Naive thymus-derived CD8-positive, alpha-beta T cell (primary cell): ENCODE results near the gene BFSP1. TPM values are rescaled to one million over a fixed set of nuclear protein-coding genes. Genes with fewer than 3 reads are reported as not detected.
A peak's percentile ranks its signal among the peaks of the same experiment; 100 is the strongest.

ENCODE experiments used
- ATAC-seq, 2 donors: fragments of 150-1000 bp; cut with Tn5 transposase in 1 of 2; sonication (Bioruptor Pico), chemical (Tn5 transposase) in 1 of 2; 1 replicate in 1 of 2; 2 replicates in 1 of 2; pipeline ENCODE4 v1.10.0; 2021; ENCODE audit warnings: mild to moderate bottlenecking in 2 of 2, moderate library complexity in 2 of 2
- POLR2A ChIA-PET: fragments of 350-600 bp; sonication (Branson Sonifier 250); formaldehyde crosslinking; loops from one replicate; lab custom pipeline; 2021; ENCODE audit warnings: antibody characterized with exemption; lab: Charles Lee
- DNase-seq, 10 donors: peaks; one replicate each; pipeline versions ENCODE4 v3.0.0 to v3.0.0-alpha.2; 2020 to 2022
- H3K27ac Mint-ChIP-seq, 10 donors: one replicate each; pipeline ENCODE4 v1.8.0; 2020 to 2022; ENCODE audit warnings: mild to moderate bottlenecking in 10 of 10, mixed read lengths in 10 of 10, moderate library complexity in 4 of 10, inconsistent platforms in 1 of 10
- H3K27me3 Mint-ChIP-seq, 5 donors: one replicate each; pipeline ENCODE4 v1.8.0; 2021 to 2022; ENCODE audit warnings: mixed read lengths in 5 of 5
- H3K36me3 Mint-ChIP-seq, 3 donors: one replicate each; pipeline ENCODE4 v1.8.0; 2020 to 2022; ENCODE audit warnings: mixed read lengths in 3 of 3, mild to moderate bottlenecking in 2 of 3, inconsistent platforms in 1 of 3
- H3K4me1 Mint-ChIP-seq, 4 donors: one replicate each; pipeline ENCODE4 v1.8.0; 2021 to 2022; ENCODE audit warnings: mixed read lengths in 4 of 4
- H3K4me3 Mint-ChIP-seq, 10 donors: one replicate each; pipeline ENCODE4 v1.8.0; 2020 to 2022; ENCODE audit warnings: mild to moderate bottlenecking in 10 of 10, mixed read lengths in 10 of 10, moderate library complexity in 6 of 10, inconsistent platforms in 1 of 10
- H3K9me3 Mint-ChIP-seq, 9 donors: one replicate each; pipeline ENCODE4 v1.8.0; 2020 to 2022; ENCODE audit warnings: mixed read lengths in 9 of 9, mild to moderate bottlenecking in 3 of 9, inconsistent platforms in 1 of 9, moderate library complexity in 1 of 9
- polyA plus RNA-seq, 3 donors: library from polyadenylated mRNA; unstranded; fragments of 300-500 nt; fragmentation: Illumina TruSeq; gene quantifications; one replicate each; pipeline ENCODE4 v1.2.3, GENCODE V29; 2021
- total RNA-seq, 8 experiments: library from RNA in 2 of 8; stranded (reverse) in 2 of 8; gene quantifications; one replicate each; pipeline ENCODE4 v1.2.3 and lab custom pipeline; 2021 to 2026

BFSP1 gene
- total and polyA plus RNA-seq, 5 experiments from 2014 or later = 1.8 TPM; not detected in 4

DNA sequence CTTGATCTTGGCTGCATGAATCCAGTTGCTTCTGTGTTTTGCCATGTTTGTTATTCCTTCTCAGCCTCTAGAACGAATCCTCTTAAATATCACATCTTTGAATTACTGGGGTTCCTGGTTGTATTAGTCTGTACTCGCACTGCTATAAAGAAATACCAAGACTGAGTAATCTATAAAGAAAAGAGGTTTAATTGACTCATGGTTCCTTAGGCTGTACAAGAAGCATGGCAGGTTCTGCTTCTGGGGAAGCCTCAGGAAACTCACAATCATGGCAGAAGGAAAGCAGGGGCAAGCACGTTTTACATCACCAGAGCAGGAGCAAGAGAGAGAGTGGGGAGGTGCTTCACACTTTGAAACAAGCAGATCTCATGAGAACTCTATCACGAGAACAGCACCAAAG lies 18.0 kb upstream of the BFSP1 start:
- peaks cover 0 to 2% (median 0%) of the 10 kb centered on the region in 9 donors for H3K9me3 Mint-ChIP-seq
- peaks cover 0 to 5% (median 3%) of the 10 kb centered on the region in 5 donors for H3K27me3 Mint-ChIP-seq
- ATAC-seq = no peak
- H3K4me1 Mint-ChIP-seq = no peaks in the 10 kb centered on the region
- H3K27ac Mint-ChIP-seq = peak overlapping the region in 1 of 10 donors; percentile 2
- no peaks in the 10 kb centered on the region for H3K36me3 Mint-ChIP-seq
- no peak overlapping the region for H3K4me3 Mint-ChIP-seq
- DNase-seq = no peak
- POLR2A ChIA-PET = no interaction called here

- POLR2A ChIA-PET = interaction anchor here (1.8 kb wide), 1 partner anchor 65 kb away, joined by 4 read pairs; no protein-coding TSS in a partner anchor
- Mint-ChIP-seq H3K27me3 (peaks cover 9 to 17% (median 12%) of the 10 kb centered on the region in 5 donors), H3K27ac (no peak overlapping the region), H3K4me1 (no peaks in the 10 kb centered on the region), H3K4me3 (no peak overlapping the region), H3K36me3 (no peaks in the 10 kb centered on the region), H3K9me3 (peaks cover 0 to 2% (median 0%) of the 10 kb centered on the region in 9 donors)
- no peak for DNase-seq
- ATAC-seq = no peak
Measured at GRCh38 chr20:17545127-17545526, 13.9 kb upstream of the BFSP1 start.

GRCh38 chr20:17543531-17544131 lies 12.5 kb upstream of the BFSP1 start:
- peaks cover 0 to 2% (median 0%) of the 10 kb centered on the region in 9 donors for H3K9me3 Mint-ChIP-seq
- DNase-seq = no peak
- POLR2A ChIA-PET = no interaction called here

DNA sequence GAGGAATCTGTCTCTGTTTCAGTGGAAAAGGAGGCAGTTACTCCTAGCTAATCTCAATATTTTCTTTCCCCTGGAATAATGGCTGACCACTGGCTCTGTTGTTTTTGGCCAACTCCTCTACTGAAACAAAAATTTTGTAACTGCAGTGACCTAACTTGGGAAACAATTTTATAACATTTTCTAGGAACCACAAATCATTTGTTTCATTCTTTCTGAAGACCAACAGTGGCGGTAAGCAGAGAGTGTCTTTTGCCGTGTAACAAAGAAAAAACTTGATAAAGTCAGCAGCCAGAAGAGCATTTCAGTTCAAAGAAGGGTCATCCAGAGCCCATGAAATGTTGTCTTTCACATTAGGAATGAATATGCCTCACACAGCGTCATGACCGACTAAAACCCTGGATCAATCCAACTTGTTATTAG lies 11.8 kb upstream of the BFSP1 start:
- POLR2A ChIA-PET = no interaction called here
- H3K9me3 Mint-ChIP-seq = peaks cover 0 to 2% (median 0%) of the 10 kb centered on the region in 9 donors
- H3K4me1 Mint-ChIP-seq = no peaks in the 10 kb centered on the region
- H3K36me3 Mint-ChIP-seq = no peaks in the 10 kb centered on the region
- H3K4me3 Mint-ChIP-seq = no peak overlapping the region
- peak overlapping the region in 1 of 10 donors; percentile 5 for H3K27ac Mint-ChIP-seq
- DNase-seq (no peak), ATAC-seq (no peak)
- peaks cover 7 to 24% (median 14%) of the 10 kb centered on the region in 5 donors for H3K27me3 Mint-ChIP-seq

More at GRCh38 chr20:17543531-17544131, 12.5 kb upstream of the BFSP1 start:
- Mint-ChIP-seq H3K36me3 (no peaks in the 10 kb centered on the region), H3K27me3 (peaks cover 7 to 20% (median 14%) of the 10 kb centered on the region in 5 donors), H3K4me3 (no peak overlapping the region), H3K4me1 (no peaks in the 10 kb centered on the region), H3K27ac (no peak overlapping the region)
- ATAC-seq = no peak

DNA sequence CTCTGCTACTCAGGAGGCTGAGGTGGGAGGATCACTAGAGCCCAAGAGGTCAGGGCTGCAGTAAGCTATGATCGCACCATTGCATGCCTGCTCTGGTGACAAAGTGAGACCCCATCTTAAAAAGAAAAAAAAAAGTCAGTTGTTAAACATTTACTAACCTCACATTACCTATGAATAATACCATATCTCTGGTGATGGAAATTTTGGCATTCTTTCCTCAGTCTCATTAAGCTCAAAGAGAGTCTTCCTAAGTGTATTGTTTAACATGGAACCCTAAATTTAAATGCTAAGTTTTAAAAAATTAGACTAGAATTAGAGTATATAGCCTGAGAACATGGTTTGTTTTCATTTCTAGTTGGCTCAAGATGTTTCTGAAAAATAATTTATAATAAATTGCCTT lies 11.3 kb upstream of the BFSP1 start:
- Mint-ChIP-seq H3K27ac (no peak overlapping the region), H3K4me3 (no peak overlapping the region)

DNA sequence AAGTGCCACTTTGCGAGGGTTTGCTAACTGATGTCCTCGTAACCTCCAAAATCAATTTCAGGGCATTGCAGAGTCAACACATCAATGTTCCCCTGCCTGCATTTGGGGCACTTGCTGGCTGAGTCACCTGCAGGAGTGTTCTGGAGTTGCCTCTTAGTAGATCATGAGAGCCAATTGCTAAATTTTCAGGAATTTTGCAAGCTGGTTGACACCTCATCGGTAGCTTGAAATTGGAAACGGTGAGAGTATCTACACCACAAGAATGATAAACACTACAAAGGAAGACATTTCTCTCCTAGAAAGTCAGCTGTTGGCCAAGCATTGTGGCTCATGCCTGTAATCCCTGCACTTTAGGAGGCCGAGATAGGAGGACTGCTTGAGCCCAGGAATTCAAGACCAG lies 10.8 kb upstream of the BFSP1 start:
- H3K9me3 Mint-ChIP-seq = peaks cover 0 to 2% (median 0%) of the 10 kb centered on the region in 9 donors
- ATAC-seq = no peak
- H3K4me3 Mint-ChIP-seq = no peak overlapping the region
- H3K27me3 Mint-ChIP-seq = peaks cover 7 to 34% (median 17%) of the 10 kb centered on the region in 5 donors
- peaks cover 0 to 2% (median 0%) of the 10 kb centered on the region in 4 donors for H3K4me1 Mint-ChIP-seq
- DNase-seq = no peak
- H3K36me3 Mint-ChIP-seq = no peaks in the 10 kb centered on the region
- POLR2A ChIA-PET = no interaction called here
- no peak overlapping the region for H3K27ac Mint-ChIP-seq

More for the DNA sequence above, 11.3 kb upstream of the BFSP1 start:
- Mint-ChIP-seq H3K4me1 (no peaks in the 10 kb centered on the region), H3K27me3 (peaks cover 7 to 29% (median 17%) of the 10 kb centered on the region in 5 donors), H3K9me3 (peaks cover 0 to 2% (median 0%) of the 10 kb centered on the region in 9 donors), H3K36me3 (no peaks in the 10 kb centered on the region)
- POLR2A ChIA-PET = no interaction called here
- no peak for DNase-seq
- ATAC-seq = no peak

DNA sequence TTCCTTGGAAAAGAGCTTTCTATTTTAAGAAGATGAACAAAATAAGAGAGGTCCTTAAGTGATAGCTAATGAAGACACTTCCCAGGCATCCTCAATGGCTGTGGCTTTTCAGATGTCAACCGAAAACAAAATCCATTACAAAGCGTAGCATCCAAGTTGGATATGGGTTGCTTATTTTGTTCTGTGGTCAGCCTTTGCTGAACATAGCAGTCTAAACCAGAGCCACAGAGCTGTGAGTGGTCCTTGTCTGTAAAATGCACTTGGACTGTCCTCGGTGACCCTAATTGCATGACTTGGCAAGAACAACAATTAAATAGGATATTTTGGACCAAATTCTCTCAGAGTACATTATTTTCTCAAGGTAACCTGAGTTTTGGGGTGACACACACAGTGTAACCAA lies 10.4 kb upstream of the BFSP1 start:
- POLR2A ChIA-PET = no interaction called here
- DNase-seq = no peak

GRCh38 chr20:17538517-17539170 lies 7.5 kb upstream of the BFSP1 start:
- Mint-ChIP-seq H3K9me3 (no peaks in the 10 kb centered on the region), H3K27ac (no peak overlapping the region), H3K4me3 (no peak overlapping the region), H3K4me1 (peaks cover 0 to 8% (median 0%) of the 10 kb centered on the region in 4 donors), H3K36me3 (no peaks in the 10 kb centered on the region), H3K27me3 (peaks cover 8 to 34% (median 16%) of the 10 kb centered on the region in 5 donors)
- POLR2A ChIA-PET = no interaction called here
- DNase-seq (no peak), ATAC-seq (no peak)

More for the DNA sequence above, 10.4 kb upstream of the BFSP1 start:
- peaks cover 0 to 2% (median 0%) of the 10 kb centered on the region in 9 donors for H3K9me3 Mint-ChIP-seq
- peaks cover 7 to 34% (median 17%) of the 10 kb centered on the region in 5 donors for H3K27me3 Mint-ChIP-seq
- H3K36me3 Mint-ChIP-seq = no peaks in the 10 kb centered on the region
- no peak for ATAC-seq
- no peak overlapping the region for H3K27ac Mint-ChIP-seq
- no peak overlapping the region for H3K4me3 Mint-ChIP-seq
- peaks cover 0 to 6% (median 0%) of the 10 kb centered on the region in 4 donors for H3K4me1 Mint-ChIP-seq

DNA sequence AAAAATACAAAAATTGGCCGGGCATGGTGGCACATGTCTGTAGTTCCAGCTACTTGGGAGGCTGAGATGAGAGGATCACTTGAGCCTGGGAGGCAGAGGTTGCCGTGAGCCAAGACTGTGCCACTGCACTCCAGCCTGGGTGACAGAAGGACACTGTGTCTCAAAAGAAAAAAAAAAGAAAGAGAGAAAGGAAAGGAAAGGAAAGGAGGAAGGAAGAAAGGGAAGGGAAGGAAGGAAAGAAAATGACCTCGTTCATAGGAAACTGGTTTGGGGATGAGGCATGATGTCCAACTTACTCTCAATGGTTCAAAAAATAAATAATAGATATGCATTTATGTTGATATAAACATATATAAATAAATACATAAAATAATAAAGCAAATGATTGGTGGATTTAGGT lies 6.8 kb upstream of the BFSP1 start:
- H3K27ac Mint-ChIP-seq = peak overlapping the region in 1 of 10 donors; percentile 20
- no peak for ATAC-seq
- no peak for DNase-seq
- H3K4me3 Mint-ChIP-seq = no peak overlapping the region
- no peaks in the 10 kb centered on the region for H3K36me3 Mint-ChIP-seq
- peaks cover 0 to 13% (median 0%) of the 10 kb centered on the region in 4 donors for H3K4me1 Mint-ChIP-seq
- POLR2A ChIA-PET = no interaction called here
- H3K27me3 Mint-ChIP-seq = peaks cover 8 to 34% (median 16%) of the 10 kb centered on the region in 5 donors
- H3K9me3 Mint-ChIP-seq = no peaks in the 10 kb centered on the region

GRCh38 chr20:17536944-17537444 lies 5.8 kb upstream of the BFSP1 start:
- POLR2A ChIA-PET = no interaction called here
- H3K4me1 Mint-ChIP-seq = peaks cover 0 to 13% (median 0%) of the 10 kb centered on the region in 4 donors
- H3K27ac Mint-ChIP-seq = no peak overlapping the region
- ATAC-seq (peak; percentile 99 to 100), DNase-seq (peak; percentile 25 to 80 (median 62))
- H3K9me3 Mint-ChIP-seq = no peaks in the 10 kb centered on the region
- no peaks in the 10 kb centered on the region for H3K36me3 Mint-ChIP-seq
- no peak overlapping the region for H3K4me3 Mint-ChIP-seq
- H3K27me3 Mint-ChIP-seq = peaks cover 8 to 34% (median 16%) of the 10 kb centered on the region in 5 donors

DNA sequence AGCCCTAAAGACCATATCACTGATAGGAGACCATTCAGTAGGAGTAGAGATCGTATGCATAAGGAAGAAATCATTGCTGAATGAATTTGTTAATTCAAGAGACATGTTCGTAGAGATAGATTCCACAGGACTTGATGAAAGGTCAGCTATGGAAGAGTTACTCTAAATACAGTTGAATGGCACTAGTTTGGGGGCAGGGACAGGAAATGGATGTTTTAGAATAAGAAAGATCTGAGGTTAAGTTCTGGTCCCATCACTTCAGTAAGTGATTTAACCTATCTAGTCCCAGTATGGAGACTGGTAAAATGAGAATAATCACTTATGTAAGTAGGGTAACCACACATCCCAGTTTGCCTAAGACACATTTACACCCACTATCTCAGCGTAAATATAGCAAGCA lies 2.9 kb upstream of the BFSP1 start:
- Mint-ChIP-seq H3K27ac (no peak overlapping the region), H3K36me3 (no peaks in the 10 kb centered on the region)

GRCh38 chr20:17533396-17533795 lies 2.2 kb upstream of the BFSP1 start:
- H3K27me3 Mint-ChIP-seq = peaks cover 10 to 37% (median 16%) of the 10 kb centered on the region in 5 donors
- no peak overlapping the region for H3K4me3 Mint-ChIP-seq
- no peaks in the 10 kb centered on the region for H3K9me3 Mint-ChIP-seq
- no peak overlapping the region for H3K27ac Mint-ChIP-seq
- no peaks in the 10 kb centered on the region for H3K36me3 Mint-ChIP-seq
- DNase-seq (no peak), ATAC-seq (no peak)
- peaks cover 0 to 23% (median 5%) of the 10 kb centered on the region in 4 donors for H3K4me1 Mint-ChIP-seq
- POLR2A ChIA-PET = no interaction called here

More for the DNA sequence above, 2.9 kb upstream of the BFSP1 start:
- DNase-seq (no peak), ATAC-seq (no peak)
- Mint-ChIP-seq H3K27me3 (peaks cover 10 to 37% (median 17%) of the 10 kb centered on the region in 5 donors), H3K9me3 (no peaks in the 10 kb centered on the region), H3K4me3 (no peak overlapping the region), H3K4me1 (peaks cover 0 to 23% (median 5%) of the 10 kb centered on the region in 4 donors)
- POLR2A ChIA-PET = no interaction called here

GRCh38 chr20:17531665-17532025 lies 466 bp upstream of the BFSP1 start:
- Mint-ChIP-seq H3K4me3 (peak overlapping the region; percentile 62 to 88 (median 82)), H3K27ac (peak overlapping the region in 2 of 10 donors; percentile 53 to 74), H3K4me1 (peaks cover 0 to 18% (median 5%) of the 10 kb centered on the region in 4 donors), H3K9me3 (no peaks in the 10 kb centered on the region), H3K36me3 (no peaks in the 10 kb centered on the region), H3K27me3 (peaks cover 9 to 31% (median 14%) of the 10 kb centered on the region in 5 donors)
- POLR2A ChIA-PET = no interaction called here
- no peak for ATAC-seq
- DNase-seq = no peak
